Esophagus muscularis mucosa (tissue), 4 donors: ENCODE data around the gene RABEP1. TPM values are rescaled to one million over a fixed set of nuclear protein-coding genes. Genes with fewer than 3 reads are reported as not detected.

Source experiments
- DNase-seq: peaks from one replicate; pipeline ENCODE4 v3.0.0-alpha.2; 2017; ENCODE audit errors: extremely low spot score
- H3K27ac ChIP-seq, 4 donors: fragments of 200-600 bp; sonication (generic); replicated peaks in 1 of 4; 1 replicate in 3 of 4; 2 replicates in 1 of 4; pipeline ENCODE4 v1.5.1; 2016 to 2019; ENCODE audit warnings: mild to moderate bottlenecking in 1 of 4
- H3K27me3 ChIP-seq, 4 donors: fragments of 200-600 bp; sonication (generic); one replicate each; pipeline versions ENCODE4 v1.5.1 to v1.6.0; 2016 to 2019
- H3K36me3 ChIP-seq, 4 donors: fragments of 200-600 bp; sonication (generic); one replicate each; pipeline ENCODE4 v1.5.1; 2016 to 2019
- H3K4me1 ChIP-seq, 4 donors: fragments of 200-600 bp; sonication (generic); one replicate each; pipeline ENCODE4 v1.5.1; 2016 to 2019
- H3K4me3 ChIP-seq, 4 donors: fragments of 200-600 bp; sonication (generic); 1 replicate in 2 of 4; 2 replicates in 2 of 4; pipeline ENCODE4 v1.5.1; 2016 to 2019; ENCODE audit warnings: mild to moderate bottlenecking in 4 of 4, moderate library complexity in 1 of 4
- H3K9me3 ChIP-seq, 4 donors: fragments of 200-600 bp; sonication (generic); 1 replicate in 3 of 4; 2 replicates in 1 of 4; pipeline ENCODE4 v1.5.1; 2016 to 2019
- EP300 ChIP-seq: sonication (generic); formaldehyde crosslinking; IDR thresholded peaks from one replicate; pipeline ENCODE4 v1.6.1; 2017; ENCODE audit warnings: antibody characterized with exemption
- POLR2A ChIP-seq: fragments of 450-650 bp; IDR thresholded peaks from one replicate; pipeline ENCODE4 v1.6.1; 2017; ENCODE audit warnings: antibody characterized with exemption, moderate library complexity, mild to moderate bottlenecking, low read depth
- POLR2AphosphoS5 ChIP-seq, 2 donors: sonication (generic); formaldehyde crosslinking; IDR thresholded peaks; one replicate each; pipeline ENCODE4 v1.6.1; 2017; ENCODE audit warnings: antibody characterized with exemption in 2 of 2
- WGBS: methylation state at CpG from one replicate; pipeline ENCODE4 v1.1.5; 2018; 5-methylcytosine and 5-hydroxymethylcytosine counted together
- intact Hi-C: fragments of 100-400 bp; cut with DNase I; formaldehyde crosslinking; loops from one replicate; pipeline ENCODE4 v1.15.1; 2023
- total RNA-seq, 4 donors: library from RNA; depleted of rRNA; stranded (reverse); fragments of >200 nt; gene quantifications; one replicate each; pipeline versions ENCODE4 v1.1.0 to v1.2.1, GENCODE V29; 2016
- TF ChIP-seq, protein P1 (sequence below), 3 experiments: fragments of 200-600 bp in 2 of 3; fragments of 450-650 bp in 1 of 3; sonication (generic) in 2 of 3; IDR thresholded peaks; one replicate each; pipeline ENCODE4 v1.5.1; 2017 to 2019; ENCODE audit warnings: antibody characterized with exemption in 3 of 3, mild to moderate bottlenecking in 2 of 3, moderate library complexity in 1 of 3

Gene RABEP1
- total RNA-seq, 4 donors from 2014 or later = 39.5 to 49.7 (median 43.1) TPM

DNA sequence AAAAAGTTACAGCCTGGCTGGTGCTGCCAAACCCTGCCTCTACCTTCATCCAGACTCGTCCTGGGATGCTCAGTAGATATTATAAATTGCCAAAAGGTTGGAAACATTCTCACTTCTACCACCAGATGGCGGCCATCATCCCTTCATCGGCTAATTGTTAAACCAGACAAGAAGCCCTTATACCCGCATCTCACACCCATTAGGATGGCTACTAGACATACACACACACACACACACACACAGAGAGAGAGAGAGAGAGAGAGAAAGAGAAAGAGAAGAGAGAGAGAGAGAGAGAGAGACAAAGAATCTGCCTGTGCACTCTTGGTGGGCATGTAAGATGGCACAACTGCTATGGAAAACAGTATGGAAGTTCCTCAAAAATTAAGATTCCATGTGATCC is 32.5 kb upstream of the RABEP1 start:
- intact Hi-C loops = no loop called here
- 0% methylated on average over 4 of the region's 4 CpGs for WGBS
- peak; percentile 92 for DNase-seq
- TF ChIP-seq POLR2A (no peak), POLR2AphosphoS5 (IDR thresholded peaks at IDR 0.05) (no peak)
- TF ChIP-seq, protein P1, sequence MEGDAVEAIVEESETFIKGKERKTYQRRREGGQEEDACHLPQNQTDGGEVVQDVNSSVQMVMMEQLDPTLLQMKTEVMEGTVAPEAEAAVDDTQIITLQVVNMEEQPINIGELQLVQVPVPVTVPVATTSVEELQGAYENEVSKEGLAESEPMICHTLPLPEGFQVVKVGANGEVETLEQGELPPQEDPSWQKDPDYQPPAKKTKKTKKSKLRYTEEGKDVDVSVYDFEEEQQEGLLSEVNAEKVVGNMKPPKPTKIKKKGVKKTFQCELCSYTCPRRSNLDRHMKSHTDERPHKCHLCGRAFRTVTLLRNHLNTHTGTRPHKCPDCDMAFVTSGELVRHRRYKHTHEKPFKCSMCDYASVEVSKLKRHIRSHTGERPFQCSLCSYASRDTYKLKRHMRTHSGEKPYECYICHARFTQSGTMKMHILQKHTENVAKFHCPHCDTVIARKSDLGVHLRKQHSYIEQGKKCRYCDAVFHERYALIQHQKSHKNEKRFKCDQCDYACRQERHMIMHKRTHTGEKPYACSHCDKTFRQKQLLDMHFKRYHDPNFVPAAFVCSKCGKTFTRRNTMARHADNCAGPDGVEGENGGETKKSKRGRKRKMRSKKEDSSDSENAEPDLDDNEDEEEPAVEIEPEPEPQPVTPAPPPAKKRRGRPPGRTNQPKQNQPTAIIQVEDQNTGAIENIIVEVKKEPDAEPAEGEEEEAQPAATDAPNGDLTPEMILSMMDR (IDR thresholded peaks at IDR 0.05) = peak; percentile 48 to 68 (median 65)
- no peaks in the 10 kb centered on the region for H3K4me1 ChIP-seq
- H3K9me3 ChIP-seq = no peaks in the 10 kb centered on the region
- H3K36me3 ChIP-seq = no peaks in the 10 kb centered on the region
- no peak overlapping the region for H3K4me3 ChIP-seq
- peaks cover 0 to 21% (median 0%) of the 10 kb centered on the region in 4 donors for H3K27me3 ChIP-seq
- H3K27ac ChIP-seq = no peak overlapping the region

DNA sequence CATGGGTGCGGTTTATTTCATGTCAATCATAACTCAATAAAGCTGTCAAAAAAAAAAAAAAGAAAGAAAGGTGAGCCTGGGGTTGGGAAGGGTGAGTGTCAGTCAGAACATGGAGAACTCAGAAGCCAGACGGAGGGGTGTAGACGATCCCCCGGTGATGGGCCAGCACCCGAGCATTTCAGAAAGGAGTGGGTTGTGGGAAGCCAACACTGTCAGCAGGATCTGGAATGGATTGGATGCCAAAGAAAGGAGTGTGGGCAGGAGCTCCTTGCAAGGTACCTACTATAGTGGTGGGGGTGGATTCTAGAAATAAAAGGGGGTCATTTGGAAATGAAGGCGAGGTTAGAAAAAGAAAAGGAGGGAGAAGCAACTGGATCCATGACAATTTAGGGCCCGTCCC is 27.7 kb upstream of the RABEP1 start:
- Histone ChIP-seq H3K4me3 (no peak overlapping the region), H3K27me3 (no peaks in the 10 kb centered on the region), H3K9me3 (no peaks in the 10 kb centered on the region), H3K4me1 (no peaks in the 10 kb centered on the region), H3K27ac (no peak overlapping the region), H3K36me3 (no peaks in the 10 kb centered on the region)
- WGBS = 74% methylated on average over 7 of the region's 7 CpGs
- TF ChIP-seq, protein P1 (IDR thresholded peaks at IDR 0.05) = no peak
- no peak for TF ChIP-seq POLR2A
- TF ChIP-seq EP300 = no peak
- DNase-seq = no peak
- intact Hi-C loops = no loop called here

- no peaks in the 10 kb centered on the region for H3K36me3 ChIP-seq
- 77% methylated on average over 5 of the region's 5 CpGs for WGBS
- DNase-seq = no peak
- H3K27me3 ChIP-seq = no peaks in the 10 kb centered on the region
- no peaks in the 10 kb centered on the region for H3K9me3 ChIP-seq
- TF ChIP-seq POLR2A = no peak
- TF ChIP-seq, protein P1 (IDR thresholded peaks at IDR 0.05) = no peak
- TF ChIP-seq POLR2AphosphoS5 (IDR thresholded peaks at IDR 0.05) = no peak
- TF ChIP-seq EP300 = no peak
- H3K4me1 ChIP-seq = no peaks in the 10 kb centered on the region
- H3K4me3 ChIP-seq = no peak overlapping the region
- intact Hi-C loops = no loop called here
- no peak overlapping the region for H3K27ac ChIP-seq
Measured at GRCh38 chr17:5254903-5255521, 27.1 kb upstream of the RABEP1 start.

- DNase-seq = no peak
- H3K36me3 ChIP-seq = no peaks in the 10 kb centered on the region
- no peaks in the 10 kb centered on the region for H3K27me3 ChIP-seq
- H3K27ac ChIP-seq = no peak overlapping the region
- no peak for TF ChIP-seq EP300
- no peak for TF ChIP-seq POLR2A
- no peak for TF ChIP-seq POLR2AphosphoS5 (IDR thresholded peaks at IDR 0.05)
- TF ChIP-seq, protein P1 (IDR thresholded peaks at IDR 0.05) = no peak
- no peaks in the 10 kb centered on the region for H3K9me3 ChIP-seq
- no peak overlapping the region for H3K4me3 ChIP-seq
- intact Hi-C loops = no loop called here
- no peaks in the 10 kb centered on the region for H3K4me1 ChIP-seq
- 97% methylated on average over 5 of the region's 5 CpGs for WGBS
Measured at GRCh38 chr17:5257124-5257523, 25.0 kb upstream of the RABEP1 start.

GRCh38 chr17:5260542-5260941 is 21.5 kb upstream of the RABEP1 start:
- WGBS = 100% methylated on average over 1 of the region's 1 CpG
- no peak overlapping the region for H3K4me3 ChIP-seq
- H3K36me3 ChIP-seq = no peaks in the 10 kb centered on the region
- DNase-seq = no peak
- no peak overlapping the region for H3K27ac ChIP-seq
- intact Hi-C loops = loop anchor here (10.0 kb wide), 1 partner anchor 64 kb away; no protein-coding TSS in a partner anchor
- no peaks in the 10 kb centered on the region for H3K4me1 ChIP-seq
- TF ChIP-seq POLR2AphosphoS5 (IDR thresholded peaks at IDR 0.05) = no peak
- no peak for TF ChIP-seq EP300
- TF ChIP-seq, protein P1 (IDR thresholded peaks at IDR 0.05) = no peak
- no peak for TF ChIP-seq POLR2A
- no peaks in the 10 kb centered on the region for H3K9me3 ChIP-seq
- no peaks in the 10 kb centered on the region for H3K27me3 ChIP-seq
